Measurements from ENCODE around the gene IGF1R.

IGF1R gene

GRCh38 chr15:98859149-98859548 is 210.8 kb downstream of the IGF1R start:
- DNase-seq (ENCODE audit: low read depth), result no peak

- DNase-seq (ENCODE audit: low read depth), result no peak
Observed at GRCh38 chr15:98860281-98861041, 212.1 kb downstream of the IGF1R start.

- DNase-seq (ENCODE audit: low read depth), result no peak
Observed at GRCh38 chr15:98861188-98861587, 212.8 kb downstream of the IGF1R start.

GRCh38 chr15:98863983-98864382 is 215.6 kb downstream of the IGF1R start:
- DNase-seq (ENCODE audit: low read depth), result no peak

GRCh38 chr15:98865397-98866339 is 217.3 kb downstream of the IGF1R start:
- no peak for DNase-seq (ENCODE audit: low read depth)

GRCh38 chr15:98866511-98866910 is 218.2 kb downstream of the IGF1R start:
- no peak for DNase-seq (ENCODE audit: low read depth)

GRCh38 chr15:98868564-98868963 is 220.2 kb downstream of the IGF1R start:
- no peak for DNase-seq (ENCODE audit: low read depth)

- DNase-seq (ENCODE audit: low read depth), result no peak
Observed at GRCh38 chr15:98870788-98871187, 222.4 kb downstream of the IGF1R start.

GRCh38 chr15:98872774-98873173 is 224.4 kb downstream of the IGF1R start:
- DNase-seq (ENCODE audit: low read depth), result no peak

- DNase-seq (ENCODE audit: low read depth), result no peak
Observed at GRCh38 chr15:98873441-98874218, 225.3 kb downstream of the IGF1R start.

GRCh38 chr15:98874370-98874769 is 226.0 kb downstream of the IGF1R start:
- no peak for DNase-seq (ENCODE audit: low read depth)

GRCh38 chr15:98874773-98875172 is 226.4 kb downstream of the IGF1R start:
- DNase-seq (ENCODE audit: low read depth), result no peak

- DNase-seq (ENCODE audit: low read depth), result no peak
Observed at GRCh38 chr15:98875309-98875708, 227.0 kb downstream of the IGF1R start.

- no peak for DNase-seq (ENCODE audit: low read depth)
Observed at GRCh38 chr15:98876451-98877369, 228.4 kb downstream of the IGF1R start.

GRCh38 chr15:98878172-98878571 is 229.8 kb downstream of the IGF1R start:
- no peak for DNase-seq (ENCODE audit: low read depth)

- no peak for DNase-seq (ENCODE audit: low read depth)
Observed at GRCh38 chr15:98878862-98879261, 230.5 kb downstream of the IGF1R start.

GRCh38 chr15:98881526-98882520 is 233.5 kb downstream of the IGF1R start:
- no peak for DNase-seq (ENCODE audit: low read depth)

GRCh38 chr15:98883478-98883877 is 235.1 kb downstream of the IGF1R start:
- no peak for DNase-seq (ENCODE audit: low read depth)

GRCh38 chr15:98884894-98885293 is 236.6 kb downstream of the IGF1R start:
- no peak for DNase-seq (ENCODE audit: low read depth)

- DNase-seq (ENCODE audit: low read depth), result no peak
Observed at GRCh38 chr15:98887976-98888375, 239.6 kb downstream of the IGF1R start.
